Measurements from ENCODE around the gene TTF2. TPM values are rescaled to one million over a fixed set of nuclear protein-coding genes. Genes with fewer than 3 reads are reported as not detected.

The TTF2 gene
- total RNA-seq: 17.3 and 30.4 TPM in 2 replicates

DNA sequence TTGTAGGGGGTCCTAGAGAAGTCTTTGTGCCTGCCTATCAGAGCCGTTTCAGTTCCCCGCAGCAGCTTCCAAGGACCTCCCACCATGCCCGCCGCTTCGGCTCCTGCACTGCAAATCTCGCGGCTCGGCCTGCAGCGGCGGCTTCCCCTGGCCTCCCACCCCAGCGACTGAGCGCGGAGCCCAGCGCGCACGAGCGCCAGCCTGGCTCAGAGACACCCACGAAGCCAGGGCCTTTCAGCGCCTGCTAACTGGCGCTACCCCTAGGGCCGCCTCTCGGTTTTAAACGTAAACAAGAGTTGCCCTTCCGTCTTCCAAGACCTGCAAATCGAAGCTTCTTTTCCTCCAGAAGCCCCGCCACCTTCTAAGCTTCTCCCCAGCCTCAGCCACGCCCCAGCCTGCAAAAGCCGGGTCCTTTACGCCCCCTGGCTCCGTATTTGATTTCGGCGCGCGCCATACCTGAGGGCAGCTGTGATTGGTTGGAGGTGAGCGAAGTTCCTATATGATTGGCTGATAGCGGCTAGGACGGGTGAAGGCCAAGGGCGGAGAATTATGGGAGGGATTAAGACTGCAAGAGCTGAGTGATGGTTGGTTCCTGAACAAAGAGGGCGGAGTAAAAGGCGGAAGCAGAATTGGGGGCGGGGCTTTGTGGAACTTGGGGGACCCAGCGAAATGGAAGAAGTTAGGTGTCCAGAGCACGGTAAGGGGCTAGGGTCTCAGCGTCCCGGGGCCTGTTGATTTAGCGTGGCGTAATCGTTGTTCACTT is at the start of gene TTF2:
Gene TTF2 (plus strand): TSS at position 649 of the 763 bp plus-strand sequence. CDS start 21 bp downstream, at position 670.

DNA sequence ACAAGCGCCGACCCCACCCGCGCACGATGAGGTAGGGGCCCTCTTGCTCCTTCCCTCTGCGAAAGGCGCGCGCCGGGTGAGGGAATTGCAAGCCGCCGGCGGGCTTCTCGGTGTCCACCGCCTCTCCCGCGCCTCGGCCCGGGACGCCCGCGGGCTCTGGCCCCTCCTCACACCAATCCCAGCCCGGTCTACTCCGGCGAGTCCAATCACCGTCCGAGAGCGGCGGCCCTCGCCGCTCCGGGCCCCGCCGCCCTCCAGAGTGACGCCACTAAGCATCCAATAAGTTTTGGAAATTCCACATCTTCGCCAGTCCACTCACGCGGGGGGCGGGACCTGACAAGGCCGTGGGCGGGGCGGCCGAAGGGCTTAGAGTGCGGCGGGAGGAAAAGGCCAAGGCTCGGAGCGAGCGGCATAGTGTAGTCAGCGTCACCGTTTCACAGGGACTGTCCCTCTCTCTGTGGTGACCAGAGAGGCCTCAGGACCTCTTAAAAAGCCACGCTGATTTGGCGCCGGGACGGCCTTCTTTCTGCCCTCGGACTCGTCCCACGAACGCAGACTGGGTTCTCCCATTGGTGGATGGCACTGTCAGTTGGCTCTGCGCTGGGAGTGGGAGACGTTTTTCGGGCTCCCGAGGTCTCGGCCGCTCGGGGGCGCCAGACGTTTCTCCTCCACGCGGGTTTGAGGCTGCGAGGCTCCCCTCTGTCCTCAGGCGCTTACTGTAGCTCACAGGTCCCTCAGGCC is 61.6 kb downstream of the TTF2 start, which contains the start of gene TRIM45:
Gene TRIM45 (minus strand): TSS at position 161 of the 741 bp plus-strand sequence. CDS start 548 bp downstream, outside the sequence.

Other genes starting within 250 kb of the TTF2 start
- gene PTGFRN, start 150.4 kb upstream of the TTF2 start, total RNA-seq: 134 and 169 TPM in 2 replicates
- 0.07 and 0.14 TPM in 2 replicates for gene CD101, start 58.6 kb upstream of the TTF2 start, total RNA-seq
- gene TRIM45, start 61.4 kb downstream of the TTF2 start, total RNA-seq: 0.65 and 1.7 TPM in 2 replicates
- 0.35 and 0.84 TPM in 2 replicates for gene VTCN1, start 150.6 kb downstream of the TTF2 start, total RNA-seq

All from airway epithelial cell (primary cell).